Kidney epithelial cell (primary cell): ENCODE data around the gene LRRC8C. TPM values are rescaled to one million over a fixed set of nuclear protein-coding genes. Genes with fewer than 3 reads are reported as not detected.

ENCODE experiments used
- DNase-seq: peaks from one replicate; pipeline ENCODE4 v3.0.0-alpha.2; 2010; ENCODE audit warnings: low read depth
- H3K27me3 ChIP-seq: 2 replicates; pipeline ENCODE4 v1.6.0; 2011; ENCODE audit warnings: low read length; ENCODE audit not compliant: control insufficient read depth, insufficient read depth
- H3K36me3 ChIP-seq: 2 replicates; pipeline ENCODE4 v1.5.1; 2011; ENCODE audit warnings: low read length; ENCODE audit not compliant: control insufficient read depth, insufficient read depth
- H3K4me3 ChIP-seq: 2 replicates; pipeline ENCODE4 v1.5.1; 2011; ENCODE audit warnings: low read depth, mild to moderate bottlenecking, control low read depth, low read length
- total RNA-seq: library from RNA; depleted of rRNA; stranded (reverse); fragments of >200 nt; gene quantifications from 2 replicates; pipeline ENCODE4 v1.2.3, GENCODE V29; 2015
- TF ChIP-seq, protein P1 (sequence below): IDR thresholded peaks from 2 replicates; pipeline ENCODE4 v1.5.1; 2011; ENCODE audit warnings: mild to moderate bottlenecking, moderate library complexity, low read length, control low read depth, inconsistent platforms; ENCODE audit not compliant: insufficient read depth, poor library complexity, severe bottlenecking

Gene LRRC8C
- total RNA-seq, 1 donor from 2014 or later = 2.7 TPM

DNA sequence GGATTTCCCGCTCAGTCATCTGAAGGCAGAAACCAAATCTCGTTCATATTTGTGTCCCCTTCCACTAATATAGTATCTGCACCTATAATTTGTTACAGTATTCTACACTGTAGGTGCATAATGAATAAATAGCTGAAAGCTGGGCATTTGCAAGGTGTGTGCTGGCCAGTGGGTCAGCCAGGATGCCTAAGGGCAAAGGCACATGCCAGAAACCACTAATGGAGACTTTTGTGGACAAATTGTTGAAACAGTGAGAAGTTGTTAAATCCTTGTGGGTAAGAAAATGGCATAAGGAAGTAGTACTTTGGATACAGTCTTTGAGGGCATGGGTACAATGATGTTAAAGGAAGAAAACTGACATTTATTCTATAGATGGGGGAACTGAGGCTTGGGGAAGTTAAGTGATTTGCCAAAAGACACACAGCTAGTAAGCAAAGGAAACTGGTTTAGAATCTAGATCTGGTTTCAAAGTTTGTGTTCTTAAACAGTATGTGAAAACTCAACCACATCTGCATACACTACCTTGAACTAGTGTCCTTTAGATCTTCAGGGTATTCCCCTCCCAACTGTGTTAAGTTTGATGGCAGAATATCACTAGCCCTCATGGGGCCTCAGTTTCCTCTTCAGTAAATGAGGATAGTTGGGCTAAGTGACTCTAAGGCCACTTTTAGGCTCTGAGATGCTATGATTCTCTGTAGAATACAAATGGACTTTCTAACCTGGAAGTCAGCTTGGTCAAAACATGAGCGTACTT is 26.5 kb upstream of the LRRC8C start:
- H3K27me3 ChIP-seq = no peaks in the 10 kb centered on the region
- no peaks in the 10 kb centered on the region for H3K36me3 ChIP-seq
- TF ChIP-seq, protein P1, sequence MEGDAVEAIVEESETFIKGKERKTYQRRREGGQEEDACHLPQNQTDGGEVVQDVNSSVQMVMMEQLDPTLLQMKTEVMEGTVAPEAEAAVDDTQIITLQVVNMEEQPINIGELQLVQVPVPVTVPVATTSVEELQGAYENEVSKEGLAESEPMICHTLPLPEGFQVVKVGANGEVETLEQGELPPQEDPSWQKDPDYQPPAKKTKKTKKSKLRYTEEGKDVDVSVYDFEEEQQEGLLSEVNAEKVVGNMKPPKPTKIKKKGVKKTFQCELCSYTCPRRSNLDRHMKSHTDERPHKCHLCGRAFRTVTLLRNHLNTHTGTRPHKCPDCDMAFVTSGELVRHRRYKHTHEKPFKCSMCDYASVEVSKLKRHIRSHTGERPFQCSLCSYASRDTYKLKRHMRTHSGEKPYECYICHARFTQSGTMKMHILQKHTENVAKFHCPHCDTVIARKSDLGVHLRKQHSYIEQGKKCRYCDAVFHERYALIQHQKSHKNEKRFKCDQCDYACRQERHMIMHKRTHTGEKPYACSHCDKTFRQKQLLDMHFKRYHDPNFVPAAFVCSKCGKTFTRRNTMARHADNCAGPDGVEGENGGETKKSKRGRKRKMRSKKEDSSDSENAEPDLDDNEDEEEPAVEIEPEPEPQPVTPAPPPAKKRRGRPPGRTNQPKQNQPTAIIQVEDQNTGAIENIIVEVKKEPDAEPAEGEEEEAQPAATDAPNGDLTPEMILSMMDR = no peak
- H3K4me3 ChIP-seq = no peak overlapping the region
- DNase-seq = no peak

DNA sequence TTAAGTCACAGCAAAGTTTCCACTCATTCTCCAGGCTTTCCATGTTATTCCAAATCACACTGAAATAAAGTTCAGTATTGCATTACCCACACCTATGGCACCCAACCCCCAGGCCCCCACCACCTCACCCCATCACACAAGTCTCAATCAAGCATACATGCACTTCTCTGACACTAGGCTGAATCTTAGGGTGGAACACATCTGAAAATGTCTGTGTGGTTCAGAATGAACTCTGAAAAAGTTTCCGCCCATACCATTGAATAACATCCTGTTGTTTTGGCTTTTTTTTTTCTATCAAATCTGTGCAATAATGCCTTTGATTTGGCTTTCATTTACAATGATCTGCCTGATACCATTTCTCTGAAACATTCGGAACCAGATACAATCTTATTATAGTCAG is 25.8 kb upstream of the LRRC8C start:
- no peak for DNase-seq
- TF ChIP-seq, protein P1 = no peak
- Histone ChIP-seq H3K27me3 (no peaks in the 10 kb centered on the region), H3K36me3 (no peaks in the 10 kb centered on the region), H3K4me3 (no peak overlapping the region)

DNA sequence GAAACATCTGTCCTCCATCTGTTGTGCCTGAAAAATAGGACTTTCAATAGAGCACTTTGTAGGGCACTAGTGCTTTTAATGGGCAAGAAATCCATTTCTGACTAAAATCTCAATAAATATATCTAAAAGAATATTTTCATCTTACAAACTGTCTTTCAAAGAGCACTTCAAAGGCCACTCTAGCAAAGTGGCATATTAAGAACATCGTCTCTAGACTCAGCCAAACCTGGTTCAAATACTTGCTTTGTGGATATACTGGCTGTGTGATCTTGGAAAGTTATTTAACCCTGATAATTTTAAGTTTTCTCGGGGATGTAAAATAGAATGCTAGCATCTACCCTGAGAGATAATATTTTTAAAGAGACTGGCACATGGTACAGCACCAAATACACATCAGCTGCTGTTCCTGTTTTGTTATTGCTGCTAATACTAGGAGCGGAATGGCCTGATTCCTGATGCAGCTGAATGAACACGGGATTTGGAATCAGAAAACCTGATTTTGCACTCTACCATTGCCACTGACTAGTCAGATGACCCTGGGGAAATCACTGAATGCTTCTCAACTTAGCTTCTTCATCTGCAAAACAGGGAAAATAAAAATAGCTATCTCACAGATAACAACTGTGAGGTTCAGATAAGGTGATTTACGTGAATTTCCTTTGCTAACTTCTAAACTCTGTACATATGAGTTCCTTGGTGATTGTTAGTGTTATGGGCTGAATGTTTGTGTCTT is 25.2 kb upstream of the LRRC8C start:
- no peak for DNase-seq
- no peaks in the 10 kb centered on the region for H3K36me3 ChIP-seq
- no peaks in the 10 kb centered on the region for H3K27me3 ChIP-seq
- TF ChIP-seq, protein P1 = no peak
- no peak overlapping the region for H3K4me3 ChIP-seq

DNA sequence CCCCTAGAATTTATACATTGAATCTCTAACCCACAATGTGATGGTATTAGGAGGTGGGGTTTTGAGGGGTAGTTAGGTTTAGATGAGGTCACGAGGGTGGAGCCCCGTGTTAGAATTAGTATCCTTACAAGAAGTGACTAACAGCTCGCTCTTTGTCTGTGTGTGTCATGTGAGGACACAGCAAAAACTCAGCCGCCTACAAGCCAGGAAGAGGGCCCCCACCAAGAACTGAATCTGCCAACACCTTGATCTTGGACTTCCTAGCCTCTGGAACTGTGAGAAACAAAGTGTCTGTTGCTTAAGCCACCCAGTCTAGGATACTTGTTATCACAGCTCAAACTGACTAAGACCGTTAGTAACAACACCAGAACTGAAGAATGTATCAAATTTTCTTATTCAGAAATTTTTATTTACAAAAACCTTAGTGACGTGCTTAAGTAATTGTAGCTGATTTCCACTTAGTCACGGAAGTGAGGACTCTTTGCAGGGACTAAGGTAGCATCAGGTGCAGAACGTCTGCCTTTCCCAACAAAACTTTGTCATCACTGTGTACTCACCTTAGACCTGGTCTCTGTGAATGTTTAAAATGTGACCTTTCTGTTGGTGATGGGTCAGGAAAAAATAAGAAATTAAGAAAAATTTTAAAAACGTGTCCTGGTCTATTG is 24.5 kb upstream of the LRRC8C start:
- Histone ChIP-seq H3K36me3 (no peaks in the 10 kb centered on the region), H3K27me3 (no peaks in the 10 kb centered on the region), H3K4me3 (no peak overlapping the region)
- DNase-seq = no peak
- TF ChIP-seq, protein P1 = no peak

DNA sequence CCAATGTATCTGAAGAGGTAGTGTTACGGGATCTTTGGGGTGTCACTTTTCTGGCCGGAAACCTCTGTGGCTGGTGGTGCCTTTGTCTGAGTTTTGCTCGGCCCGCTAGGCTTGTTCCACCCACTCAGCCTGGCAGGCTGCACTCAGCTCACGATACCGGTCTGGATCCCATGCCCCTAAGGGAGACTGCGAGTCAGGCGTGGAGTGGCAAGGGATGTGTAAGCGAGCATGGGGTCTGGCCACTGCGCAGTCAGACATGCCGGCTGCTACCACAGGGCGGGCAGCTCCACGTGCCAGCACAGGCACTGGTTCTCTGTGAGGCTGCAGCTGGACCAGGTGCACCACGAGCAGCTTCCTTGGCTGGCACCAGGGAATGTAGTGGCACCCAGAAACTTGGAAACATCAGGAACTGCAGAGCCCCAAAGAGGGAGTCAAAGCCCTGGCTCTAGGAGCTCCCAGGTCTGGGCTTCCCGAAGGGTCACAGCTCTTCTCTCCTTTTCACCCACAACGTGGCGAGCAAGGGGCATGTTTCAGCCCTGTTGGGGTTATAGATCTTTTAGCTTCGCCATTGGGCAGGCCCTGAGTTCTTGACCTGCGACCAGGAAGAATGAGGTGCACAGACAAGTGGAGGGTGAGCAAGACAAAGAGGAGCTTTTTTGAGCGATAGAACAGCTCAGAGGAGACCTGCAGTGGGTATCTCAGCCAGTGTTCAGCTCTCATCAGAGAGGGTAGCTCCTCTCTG is 23.8 kb upstream of the LRRC8C start:
- Histone ChIP-seq H3K27me3 (no peaks in the 10 kb centered on the region), H3K36me3 (no peaks in the 10 kb centered on the region), H3K4me3 (no peak overlapping the region)
- TF ChIP-seq, protein P1 = no peak
- DNase-seq = no peak
